ENCODE measurements around the gene WDR4. TPM values are rescaled to one million over a fixed set of nuclear protein-coding genes. Genes with fewer than 3 reads are reported as not detected.

The WDR4 gene
- total and polyA plus RNA-seq, 9 of the 15 experiments (the other 6 are each of a cell fraction or from before 2014, with no cell fraction given): 5.4 to 95.4 (median 32.1) TPM

GRCh38 chr21:42878678-42878992 lies 704 bp downstream of the WDR4 start (continued):
- TF ChIP-seq ZBTB40 (IDR thresholded peaks at IDR 0.05) (no peak), ZBTB40 (CRISPR knock-in tag; IDR thresholded peaks at IDR 0.05) (no peak), ZNF224 (CRISPR knock-in tag; IDR thresholded peaks at IDR 0.05) (no peak), HBP1 (CRISPR knock-in tag; IDR thresholded peaks at IDR 0.05) (no peak), MGA (IDR thresholded peaks at IDR 0.05) (peak; percentile 91), BRF1 (IDR thresholded peaks at IDR 0.05; ENCODE audit: borderline replicate concordance, extremely low read depth, insufficient read length) (no peak)
